Activated CD4-positive, alpha-beta T cell treated with anti-CD3 and anti-CD28 coated beads, Interleukin-2, amount 10 ng/mL, durations not matched to agents 24 days and 14 days (primary cell): Measurements from ENCODE around the gene PKD2. TPM values are rescaled to one million over a fixed set of nuclear protein-coding genes. Genes with fewer than 3 reads are reported as not detected.
A peak's percentile ranks its signal among the peaks of the same experiment; 100 is the strongest.

Experiments used
- DNase-seq: peaks from one replicate; pipeline ENCODE4 v3.0.0; 2022
- H3K27ac Mint-ChIP-seq: one replicate; pipeline ENCODE4 v1.8.0; 2022; ENCODE audit warnings: mild to moderate bottlenecking, mixed read lengths
- H3K27me3 Mint-ChIP-seq: one replicate; pipeline ENCODE4 v1.8.0; 2022; ENCODE audit warnings: mixed read lengths
- H3K36me3 Mint-ChIP-seq: one replicate; pipeline ENCODE4 v1.8.0; 2022; ENCODE audit warnings: low read depth, mild to moderate bottlenecking, mixed read lengths
- H3K4me1 Mint-ChIP-seq: one replicate; pipeline ENCODE4 v1.8.0; 2021; ENCODE audit warnings: mixed read lengths
- H3K4me3 Mint-ChIP-seq: one replicate; pipeline ENCODE4 v1.8.0; 2022; ENCODE audit warnings: mild to moderate bottlenecking, moderate library complexity, mixed read lengths
- H3K9me3 Mint-ChIP-seq: one replicate; pipeline ENCODE4 v1.8.0; 2021; ENCODE audit warnings: mixed read lengths
- intact Hi-C: fragments of 100-400 bp; cut with micrococcal nuclease; formaldehyde crosslinking; loops from one replicate; pipeline ENCODE4 v1.15.1; 2023
- total RNA-seq: library from RNA; stranded (reverse); gene quantifications from 2 replicates; pipeline ENCODE4 v1.2.3, GENCODE V29; 2022

PKD2 gene
- total RNA-seq, 1 donor from 2014 or later = 12.3 TPM

DNA sequence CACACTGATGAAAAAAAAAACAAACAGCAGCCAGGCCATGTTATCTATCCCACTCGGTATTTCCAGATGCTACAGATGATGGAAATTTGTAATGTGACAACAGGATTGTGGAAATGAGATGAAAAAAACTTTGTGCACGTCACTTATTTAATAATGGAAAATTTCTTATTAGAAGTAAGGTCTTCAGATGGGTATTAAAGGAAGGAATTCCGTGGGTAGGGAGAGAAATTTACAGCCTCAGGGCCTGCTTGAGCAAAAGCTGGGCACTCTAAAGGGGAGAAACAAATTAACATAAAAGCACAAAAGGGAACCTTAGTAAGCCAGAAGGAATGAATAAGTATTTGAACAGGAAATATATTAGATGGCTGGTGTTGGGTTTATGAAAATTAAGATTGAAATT lies 4.2 kb upstream of the PKD2 start:
- Mint-ChIP-seq H3K27ac (no peak overlapping the region), H3K27me3 (peaks cover 39% of the 10 kb centered on the region), H3K36me3 (no peaks in the 10 kb centered on the region), H3K9me3 (peaks cover 4% of the 10 kb centered on the region), H3K4me1 (peaks cover 5% of the 10 kb centered on the region), H3K4me3 (no peak overlapping the region)
- intact Hi-C loops = loop anchor here (10.0 kb wide), 2 partner anchors 382 to 592 kb away; partner anchors contain the start of gene HERC3
- DNase-seq = no peak

DNA sequence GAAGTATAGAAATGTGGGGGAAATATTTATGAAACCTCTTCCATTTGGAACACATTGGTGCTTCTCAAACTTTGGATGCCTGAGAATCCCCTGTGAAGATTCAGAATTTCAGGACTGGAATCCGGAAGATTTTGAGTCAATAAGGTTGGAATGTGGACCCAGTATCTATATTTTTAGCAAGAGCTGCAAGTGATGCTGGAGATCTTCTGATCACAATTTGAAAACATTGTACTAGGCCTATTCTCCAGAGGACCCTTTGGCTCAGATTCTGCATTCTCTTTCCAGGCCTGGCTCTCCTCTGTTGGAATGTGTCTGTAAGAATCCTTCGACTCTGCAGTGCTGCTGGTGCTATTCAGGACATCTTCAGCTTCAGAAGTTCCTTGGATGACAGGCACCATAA lies 2.4 kb upstream of the PKD2 start:
- Mint-ChIP-seq H3K4me3 (no peak overlapping the region), H3K27ac (no peak overlapping the region), H3K36me3 (peaks cover 5% of the 10 kb centered on the region), H3K27me3 (peaks cover 33% of the 10 kb centered on the region), H3K4me1 (peaks cover 13% of the 10 kb centered on the region), H3K9me3 (no peaks in the 10 kb centered on the region)
- intact Hi-C loops = loop anchor here (5.0 to 10.0 kb wide), 3 partner anchors 380 to 590 kb away; partner anchors contain the start of genes HERC3 and HERC5
- DNase-seq = no peak

- H3K4me1 Mint-ChIP-seq = peaks cover 20% of the 10 kb centered on the region
- peaks cover 27% of the 10 kb centered on the region for H3K27me3 Mint-ChIP-seq
- H3K4me3 Mint-ChIP-seq = no peak overlapping the region
- intact Hi-C loops = loop anchor here (2.0 to 10.0 kb wide), 4 partner anchors 153 to 589 kb away; partner anchors contain the start of genes ABCG2, HERC3 and HERC5
- no peak overlapping the region for H3K27ac Mint-ChIP-seq
- no peaks in the 10 kb centered on the region for H3K9me3 Mint-ChIP-seq
- H3K36me3 Mint-ChIP-seq = peaks cover 10% of the 10 kb centered on the region
- DNase-seq = no peak
These were observed 1.5 kb upstream of the PKD2 start for GRCh38 chr4:88005946-88006345.

- peaks cover 20% of the 10 kb centered on the region for H3K27me3 Mint-ChIP-seq
- peak overlapping the region; percentile 8 for H3K27ac Mint-ChIP-seq
- no peak for DNase-seq
- intact Hi-C loops = loop anchor here (1.0 to 10.0 kb wide), 5 partner anchors 152 to 588 kb away; partner anchors contain the start of genes ABCG2, HERC3, HERC5 and PPM1K
- H3K9me3 Mint-ChIP-seq = no peaks in the 10 kb centered on the region
- H3K4me1 Mint-ChIP-seq = peaks cover 26% of the 10 kb centered on the region
- peaks cover 10% of the 10 kb centered on the region for H3K36me3 Mint-ChIP-seq
- H3K4me3 Mint-ChIP-seq = peak overlapping the region; percentile 74
These were observed 505 bp upstream of the PKD2 start for GRCh38 chr4:88006956-88007303.

GRCh38 chr4:88008122-88008742 lies 797 bp downstream of the PKD2 start:
- Mint-ChIP-seq H3K27ac (peak overlapping the region; percentile 88), H3K27me3 (peaks cover 15% of the 10 kb centered on the region)

GRCh38 chr4:88008743-88009171 lies 1.3 kb downstream of the PKD2 start:
- no peaks in the 10 kb centered on the region for H3K9me3 Mint-ChIP-seq
- intact Hi-C loops = loop anchor here (2.0 to 10.0 kb wide), 4 partner anchors 18 to 586 kb away; partner anchors contain the start of genes HERC3 and HERC5
- peaks cover 38% of the 10 kb centered on the region for H3K4me1 Mint-ChIP-seq
- peak overlapping the region; percentile 88 for H3K27ac Mint-ChIP-seq
- peaks cover 10% of the 10 kb centered on the region for H3K36me3 Mint-ChIP-seq
- peak overlapping the region; percentile 94 for H3K4me3 Mint-ChIP-seq
- H3K27me3 Mint-ChIP-seq = peaks cover 13% of the 10 kb centered on the region
- peak; percentile 62 for DNase-seq

More at GRCh38 chr4:88008122-88008742, 797 bp downstream of the PKD2 start:
- DNase-seq = peak; percentile 73
- Mint-ChIP-seq H3K36me3 (peaks cover 10% of the 10 kb centered on the region), H3K4me1 (peaks cover 38% of the 10 kb centered on the region), H3K4me3 (peak overlapping the region; percentile 94), H3K9me3 (no peaks in the 10 kb centered on the region)
- intact Hi-C loops = loop anchor here (2.0 to 10.0 kb wide), 4 partner anchors 19 to 587 kb away; partner anchors contain the start of genes HERC3 and HERC5

GRCh38 chr4:88009871-88010270 lies 2.4 kb downstream of the PKD2 start:
- no peak overlapping the region for H3K4me3 Mint-ChIP-seq
- DNase-seq = no peak
- H3K4me1 Mint-ChIP-seq = peaks cover 41% of the 10 kb centered on the region
- intact Hi-C loops = loop anchor here (2.0 to 10.0 kb wide), 4 partner anchors 17 to 585 kb away; partner anchors contain the start of genes HERC3 and HERC5
- no peaks in the 10 kb centered on the region for H3K9me3 Mint-ChIP-seq
- no peak overlapping the region for H3K27ac Mint-ChIP-seq
- H3K36me3 Mint-ChIP-seq = peaks cover 10% of the 10 kb centered on the region
- H3K27me3 Mint-ChIP-seq = peaks cover 13% of the 10 kb centered on the region

GRCh38 chr4:88010966-88011365 lies 3.5 kb downstream of the PKD2 start:
- Mint-ChIP-seq H3K4me1 (peaks cover 41% of the 10 kb centered on the region), H3K27me3 (peaks cover 8% of the 10 kb centered on the region), H3K4me3 (peak overlapping the region; percentile 49), H3K9me3 (no peaks in the 10 kb centered on the region), H3K27ac (peak overlapping the region; percentile 9), H3K36me3 (peaks cover 12% of the 10 kb centered on the region)
- DNase-seq = no peak
- intact Hi-C loops = no loop called here

DNA sequence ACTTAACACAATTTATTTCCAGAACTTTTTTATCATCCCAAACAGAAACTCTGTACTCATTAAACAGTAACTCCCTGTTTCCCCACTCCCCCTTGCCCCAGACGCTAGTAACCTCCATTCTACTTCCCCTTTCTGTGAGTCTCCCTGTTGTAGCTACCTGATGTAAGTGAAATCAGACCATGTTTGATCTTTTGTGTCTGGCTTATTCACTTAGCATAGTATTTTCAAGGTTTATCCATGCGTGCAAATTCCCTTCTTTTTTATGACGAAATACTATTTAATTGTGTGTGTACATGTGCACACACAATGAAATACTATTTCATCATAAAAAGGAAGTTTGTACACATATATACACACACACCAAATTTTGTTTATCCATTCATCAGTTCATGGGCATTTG lies 5.2 kb downstream of the PKD2 start:
- no peaks in the 10 kb centered on the region for H3K9me3 Mint-ChIP-seq
- H3K4me3 Mint-ChIP-seq = no peak overlapping the region
- no peak overlapping the region for H3K27ac Mint-ChIP-seq
- H3K27me3 Mint-ChIP-seq = no peaks in the 10 kb centered on the region
- intact Hi-C loops = no loop called here
- no peak for DNase-seq
- H3K4me1 Mint-ChIP-seq = peaks cover 35% of the 10 kb centered on the region
- peaks cover 12% of the 10 kb centered on the region for H3K36me3 Mint-ChIP-seq

DNA sequence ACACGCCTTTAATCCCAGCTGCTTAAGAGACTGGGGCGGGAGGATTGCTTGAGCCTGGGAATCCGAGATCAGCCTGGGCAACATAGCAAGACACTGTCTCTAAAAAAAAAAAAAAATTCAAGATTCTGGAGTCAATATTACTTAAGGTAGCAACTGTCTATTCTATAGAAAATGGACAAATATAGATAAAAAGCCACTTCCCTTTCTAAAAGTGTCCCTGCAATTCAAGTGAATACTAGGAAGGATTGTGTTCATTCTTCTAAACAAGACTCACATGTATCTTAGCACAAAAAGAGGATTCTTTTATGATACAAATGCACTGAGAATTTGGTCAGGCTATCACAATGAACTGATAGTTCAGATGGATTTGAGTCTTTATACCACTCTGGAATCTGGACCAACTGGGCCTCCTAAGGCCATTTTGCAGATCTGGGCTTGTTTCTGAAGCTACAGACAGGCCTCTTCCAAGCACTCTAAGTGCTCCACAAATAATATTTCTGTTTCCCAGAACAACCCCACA lies 7.0 kb downstream of the PKD2 start:
- H3K27ac Mint-ChIP-seq = no peak overlapping the region
- no peak overlapping the region for H3K4me3 Mint-ChIP-seq
- DNase-seq = no peak
- no peaks in the 10 kb centered on the region for H3K27me3 Mint-ChIP-seq
- H3K36me3 Mint-ChIP-seq = peaks cover 9% of the 10 kb centered on the region
- intact Hi-C loops = no loop called here
- no peaks in the 10 kb centered on the region for H3K9me3 Mint-ChIP-seq
- peaks cover 30% of the 10 kb centered on the region for H3K4me1 Mint-ChIP-seq

DNA sequence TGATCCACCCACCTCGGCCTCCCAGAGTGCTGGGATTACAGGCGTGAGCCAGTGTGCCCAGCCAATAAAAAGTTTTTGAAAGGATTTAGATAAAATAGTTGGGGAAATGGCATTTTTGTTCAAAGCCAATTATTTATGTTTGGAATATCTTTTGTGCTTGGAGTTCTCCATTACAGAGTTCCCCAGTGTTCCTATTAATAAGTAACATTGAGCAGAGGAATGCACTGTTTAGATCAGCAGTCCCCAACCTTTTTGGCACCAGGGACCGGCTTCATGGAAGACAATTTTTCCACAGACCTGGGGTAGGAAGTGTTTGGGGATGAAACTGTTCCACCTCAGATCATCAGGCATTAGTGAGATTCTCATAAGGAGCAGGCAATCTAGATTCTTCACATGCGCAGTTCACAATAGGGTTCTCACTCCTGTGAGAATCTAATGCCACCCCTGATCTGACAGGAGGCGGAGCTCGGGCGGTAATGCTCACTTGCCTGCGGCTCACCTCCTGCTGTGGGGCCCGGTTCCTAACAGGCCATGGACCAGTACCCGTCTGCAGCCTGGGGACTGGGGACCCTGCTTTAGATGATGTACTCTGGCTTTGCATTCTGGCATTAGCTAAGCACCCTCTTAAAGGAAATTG lies 8.3 kb downstream of the PKD2 start:
- H3K4me1 Mint-ChIP-seq = peaks cover 24% of the 10 kb centered on the region
- no peak overlapping the region for H3K27ac Mint-ChIP-seq
- H3K9me3 Mint-ChIP-seq = no peaks in the 10 kb centered on the region
- no peaks in the 10 kb centered on the region for H3K27me3 Mint-ChIP-seq
- peaks cover 7% of the 10 kb centered on the region for H3K36me3 Mint-ChIP-seq
- intact Hi-C loops = no loop called here
- DNase-seq = no peak
- no peak overlapping the region for H3K4me3 Mint-ChIP-seq

DNA sequence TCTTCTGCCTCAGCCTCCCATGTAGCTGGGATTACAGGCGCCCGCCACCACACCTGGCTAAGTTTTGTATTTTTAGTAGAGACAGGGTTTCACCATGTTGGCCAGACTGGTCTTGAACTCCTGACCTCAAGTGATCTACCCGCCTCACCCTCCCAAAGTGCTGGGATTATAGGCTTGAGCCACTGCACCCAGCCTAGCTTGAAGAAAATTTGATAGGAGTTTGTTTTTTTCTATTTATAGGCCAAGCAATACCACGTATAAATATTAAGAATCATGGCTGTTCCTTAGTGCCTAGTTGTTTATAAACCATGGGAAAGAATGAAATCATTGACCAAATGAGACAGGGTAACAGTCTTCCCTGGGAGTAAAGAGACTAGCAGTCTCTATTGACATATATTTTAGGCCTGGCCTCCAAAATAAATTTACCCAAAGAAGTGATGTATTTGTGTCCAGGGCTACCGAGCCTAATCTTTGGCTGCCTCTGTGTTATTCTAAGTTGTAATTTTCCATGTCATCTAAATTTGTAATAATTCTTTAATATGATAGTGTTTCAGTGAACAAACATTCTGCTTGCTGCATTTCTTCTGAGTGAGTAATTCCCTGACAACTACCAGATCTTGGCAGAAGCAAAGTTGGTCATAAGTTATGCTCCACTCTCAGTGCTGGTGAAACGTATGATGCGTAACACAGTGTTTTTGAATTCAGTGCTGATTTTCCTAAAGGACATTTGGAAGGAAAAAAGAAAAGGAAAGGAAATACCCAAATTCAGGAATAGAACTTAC lies 10.3 kb downstream of the PKD2 start:
- H3K27me3 Mint-ChIP-seq = no peaks in the 10 kb centered on the region
- H3K4me1 Mint-ChIP-seq = peaks cover 12% of the 10 kb centered on the region
- H3K27ac Mint-ChIP-seq = no peak overlapping the region
- no peak for DNase-seq
- H3K36me3 Mint-ChIP-seq = peaks cover 13% of the 10 kb centered on the region
- intact Hi-C loops = no loop called here
- H3K9me3 Mint-ChIP-seq = no peaks in the 10 kb centered on the region
- no peak overlapping the region for H3K4me3 Mint-ChIP-seq

GRCh38 chr4:88018466-88018865 lies 11.0 kb downstream of the PKD2 start:
- Mint-ChIP-seq H3K27ac (no peak overlapping the region), H3K4me1 (peaks cover 6% of the 10 kb centered on the region), H3K9me3 (no peaks in the 10 kb centered on the region), H3K36me3 (peaks cover 15% of the 10 kb centered on the region), H3K4me3 (no peak overlapping the region), H3K27me3 (no peaks in the 10 kb centered on the region)
- DNase-seq = no peak
- intact Hi-C loops = no loop called here
